ENCODE results near the gene URI1. TPM values are rescaled to one million over a fixed set of nuclear protein-coding genes. Genes with fewer than 3 reads are reported as not detected.

Gene URI1
- total and polyA plus RNA-seq, 2 donors (not counting 1 experiment from before 2014, with no cell fraction given): 21.3 to 54.2 TPM

GRCh38 chr19:30020189-30020588 lies 78.2 kb downstream of the URI1 start:
- CTCF ChIA-PET: no interaction called here
- H3K4me3 Mint-ChIP-seq: no peak overlapping the region
- DNase-seq: no peak
- ATAC-seq (ENCODE audit: low read depth): no peak
- WGBS (ENCODE audit: insufficient coverage): no CpG with 5 or more reads among the region's 1 CpG
- H3K27me3 ChIP-seq (replicated peaks in 1 of 4; ENCODE audit: control extremely low read depth in 1 of 4, control insufficient read depth in 3 of 4, insufficient read depth in 4 of 4, low read length in 3 of 4): no peaks in the 10 kb centered on the region
- no peaks in the 10 kb centered on the region for H3K27me3 Mint-ChIP-seq
- H3K4me1 ChIP-seq (ENCODE audit: control insufficient read depth in 2 of 2, insufficient read depth in 2 of 2, low read length in 2 of 2): peaks cover 2 to 17% of the 10 kb centered on the region in 2 donors
- H3K9ac ChIP-seq (ENCODE audit: low read length): no peak overlapping the region
- no peaks in the 10 kb centered on the region for H4K20me1 ChIP-seq (ENCODE audit: control insufficient read depth, insufficient read depth, low read length, poor library complexity, severe bottlenecking)
- H3K9me3 ChIP-seq (ENCODE audit: control extremely low read depth in 1 of 3, control insufficient read depth in 2 of 3, insufficient read depth in 1 of 3, low read length in 2 of 3): peaks cover 0 to 3% (median 0%) of the 10 kb centered on the region in 3 donors
- H3K4me3 ChIP-seq (ENCODE audit: control extremely low read depth in 1 of 5, extremely low read depth in 1 of 5, insufficient read depth in 1 of 5, low read depth in 2 of 5, low read length in 4 of 5): no peak overlapping the region
- H2AFZ ChIP-seq (ENCODE audit: insufficient read depth, low read depth, low read length, poor library complexity, severe bottlenecking): no peak overlapping the region
- H3K4me2 ChIP-seq (replicated peaks; ENCODE audit: low read depth, low read length, poor library complexity, severe bottlenecking): no peak overlapping the region
- TF ChIP-seq EZH2 (IDR thresholded peaks at IDR 0.05; ENCODE audit: borderline replicate concordance, insufficient read depth, low read depth, low read length, poor library complexity, severe bottlenecking) (no peak), CTCF (IDR thresholded peaks at IDR 0.05) (no peak)
- intact Hi-C loops (cut with micrococcal nuclease): no loop called here
- POLR2A ChIA-PET: no interaction called here
- no peak overlapping the region for H3K27ac Mint-ChIP-seq
- no peaks in the 10 kb centered on the region for H3K9me3 Mint-ChIP-seq (ENCODE audit: insufficient read depth)
- no peak overlapping the region for H3K27ac ChIP-seq (ENCODE audit: low read length in 2 of 2)
- peaks cover 0 to 1% of the 10 kb centered on the region in 2 experiments for H3K36me3 ChIP-seq (replicated peaks in 1 of 2; ENCODE audit: control extremely low read depth in 1 of 2, control insufficient read depth in 1 of 2, extremely low read depth in 1 of 2, insufficient read depth in 2 of 2, low read length in 1 of 2)
- no peaks in the 10 kb centered on the region for H3K79me2 ChIP-seq (ENCODE audit: control insufficient read depth, insufficient read depth, low read length)
- H3K4me1 Mint-ChIP-seq: peaks cover 20% of the 10 kb centered on the region

- no peak for ATAC-seq (ENCODE audit: low read depth)
- Mint-ChIP-seq H3K4me3 (no peak overlapping the region), H3K9me3 (ENCODE audit: insufficient read depth) (no peaks in the 10 kb centered on the region), H3K27ac (no peak overlapping the region), H3K4me1 (peaks cover 9% of the 10 kb centered on the region), H3K27me3 (no peaks in the 10 kb centered on the region)
- ChIA-PET POLR2A (no interaction called here), CTCF (no interaction called here)
- no peaks in the 10 kb centered on the region for H3K79me2 ChIP-seq (ENCODE audit: control insufficient read depth, insufficient read depth, low read length)
- peaks cover 0 to 3% (median 0%) of the 10 kb centered on the region in 3 donors for H3K9me3 ChIP-seq (ENCODE audit: control extremely low read depth in 1 of 3, control insufficient read depth in 2 of 3, insufficient read depth in 1 of 3, low read length in 2 of 3)
- no peak overlapping the region for H3K4me3 ChIP-seq (ENCODE audit: control extremely low read depth in 1 of 5, extremely low read depth in 1 of 5, insufficient read depth in 1 of 5, low read depth in 2 of 5, low read length in 4 of 5)
- no peak overlapping the region for H2AFZ ChIP-seq (ENCODE audit: insufficient read depth, low read depth, low read length, poor library complexity, severe bottlenecking)
- no peaks in the 10 kb centered on the region for H3K27me3 ChIP-seq (replicated peaks in 1 of 4; ENCODE audit: control extremely low read depth in 1 of 4, control insufficient read depth in 3 of 4, insufficient read depth in 4 of 4, low read length in 3 of 4)
- H4K20me1 ChIP-seq (ENCODE audit: control insufficient read depth, insufficient read depth, low read length, poor library complexity, severe bottlenecking): no peaks in the 10 kb centered on the region
- peaks cover 2 to 10% of the 10 kb centered on the region in 2 donors for H3K4me1 ChIP-seq (ENCODE audit: control insufficient read depth in 2 of 2, insufficient read depth in 2 of 2, low read length in 2 of 2)
- DNase-seq: no peak
- no peak overlapping the region for H3K4me2 ChIP-seq (replicated peaks; ENCODE audit: low read depth, low read length, poor library complexity, severe bottlenecking)
- no peak overlapping the region for H3K9ac ChIP-seq (ENCODE audit: low read length)
- intact Hi-C loops (cut with micrococcal nuclease): no loop called here
- no peak overlapping the region for H3K27ac ChIP-seq (ENCODE audit: low read length in 2 of 2)
- no CpG with 5 or more reads among the region's 1 CpG for WGBS (ENCODE audit: insufficient coverage)
- TF ChIP-seq EZH2 (IDR thresholded peaks at IDR 0.05; ENCODE audit: borderline replicate concordance, insufficient read depth, low read depth, low read length, poor library complexity, severe bottlenecking) (no peak), CTCF (IDR thresholded peaks at IDR 0.05) (no peak)
- no peaks in the 10 kb centered on the region for H3K36me3 ChIP-seq (replicated peaks in 1 of 2; ENCODE audit: control extremely low read depth in 1 of 2, control insufficient read depth in 1 of 2, extremely low read depth in 1 of 2, insufficient read depth in 2 of 2, low read length in 1 of 2)
Observed at GRCh38 chr19:30022659-30023058, 80.6 kb downstream of the URI1 start.
